Coronary artery (tissue), 2 donors: Measurements from ENCODE around the gene KIF18A.

Experiments
- DNase-seq: peaks from one replicate; pipeline ENCODE4 v3.0.0-alpha.2; 2017; ENCODE audit warnings: low spot score
- H3K27ac ChIP-seq, 2 donors: fragments of 200-600 bp; sonication (generic); one replicate each; pipeline ENCODE4 v1.5.1; 2016 to 2019
- H3K4me3 ChIP-seq: fragments of 200-600 bp; sonication (generic); 2 replicates; pipeline ENCODE4 v1.5.1; 2016; ENCODE audit warnings: mild to moderate bottlenecking, moderate library complexity
- TF ChIP-seq, protein P1 (sequence below): fragments of 200-600 bp; sonication (generic); IDR thresholded peaks from one replicate; pipeline ENCODE4 v1.5.1; 2019; ENCODE audit warnings: antibody characterized with exemption

The KIF18A gene

GRCh38 chr11:28048812-28049211 lies 59.1 kb downstream of the KIF18A start:
- Histone ChIP-seq H3K4me3 (no peak overlapping the region), H3K27ac (no peak overlapping the region)
- TF ChIP-seq, protein P1, sequence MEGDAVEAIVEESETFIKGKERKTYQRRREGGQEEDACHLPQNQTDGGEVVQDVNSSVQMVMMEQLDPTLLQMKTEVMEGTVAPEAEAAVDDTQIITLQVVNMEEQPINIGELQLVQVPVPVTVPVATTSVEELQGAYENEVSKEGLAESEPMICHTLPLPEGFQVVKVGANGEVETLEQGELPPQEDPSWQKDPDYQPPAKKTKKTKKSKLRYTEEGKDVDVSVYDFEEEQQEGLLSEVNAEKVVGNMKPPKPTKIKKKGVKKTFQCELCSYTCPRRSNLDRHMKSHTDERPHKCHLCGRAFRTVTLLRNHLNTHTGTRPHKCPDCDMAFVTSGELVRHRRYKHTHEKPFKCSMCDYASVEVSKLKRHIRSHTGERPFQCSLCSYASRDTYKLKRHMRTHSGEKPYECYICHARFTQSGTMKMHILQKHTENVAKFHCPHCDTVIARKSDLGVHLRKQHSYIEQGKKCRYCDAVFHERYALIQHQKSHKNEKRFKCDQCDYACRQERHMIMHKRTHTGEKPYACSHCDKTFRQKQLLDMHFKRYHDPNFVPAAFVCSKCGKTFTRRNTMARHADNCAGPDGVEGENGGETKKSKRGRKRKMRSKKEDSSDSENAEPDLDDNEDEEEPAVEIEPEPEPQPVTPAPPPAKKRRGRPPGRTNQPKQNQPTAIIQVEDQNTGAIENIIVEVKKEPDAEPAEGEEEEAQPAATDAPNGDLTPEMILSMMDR: no peak
- DNase-seq: no peak

DNA sequence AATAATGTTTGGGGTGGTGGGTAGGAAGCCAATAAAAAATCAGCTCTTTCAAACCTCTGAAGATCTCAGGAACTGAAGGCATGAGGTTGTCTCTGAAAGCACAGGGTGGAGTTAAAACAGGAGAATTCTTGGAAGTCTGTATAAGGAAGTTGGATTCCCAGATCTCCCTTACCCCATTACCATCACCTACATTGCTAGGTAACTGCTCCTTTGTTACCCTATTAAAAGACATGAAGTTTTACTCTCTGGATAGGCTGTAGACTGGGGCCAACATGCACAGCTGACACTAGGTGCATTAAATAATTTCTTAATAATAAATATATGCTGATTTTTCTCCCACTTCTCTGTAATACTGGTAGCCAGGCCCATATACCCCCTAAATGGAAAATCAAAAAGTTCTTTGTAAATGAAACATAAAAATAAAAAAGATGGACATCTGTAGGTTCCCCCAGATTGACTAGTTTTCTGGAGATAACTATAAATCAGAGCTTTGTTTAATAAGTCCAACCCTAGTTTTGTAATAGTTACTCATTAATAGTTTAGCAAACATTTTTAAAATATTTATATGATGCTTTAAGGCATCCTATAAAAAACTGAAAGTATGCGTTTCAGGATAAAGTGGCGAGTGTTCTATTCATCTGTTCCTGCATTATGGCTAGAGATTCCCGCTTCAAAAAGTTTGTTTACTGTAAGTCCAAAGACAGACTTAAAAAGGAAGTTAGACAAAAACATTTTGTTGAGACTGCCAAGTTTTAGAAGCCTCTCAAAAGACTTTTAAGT lies 63.8 kb downstream of the KIF18A start:
- no peak overlapping the region for H3K27ac ChIP-seq
- DNase-seq: no peak

GRCh38 chr11:28040384-28040783 lies 67.6 kb downstream of the KIF18A start:
- Histone ChIP-seq H3K27ac (no peak overlapping the region), H3K4me3 (no peak overlapping the region)
- TF ChIP-seq, protein P1: no peak
- DNase-seq: no peak

More for the DNA sequence above, 63.8 kb downstream of the KIF18A start:
- TF ChIP-seq, protein P1: no peak
- H3K4me3 ChIP-seq: no peak overlapping the region

- H3K27ac ChIP-seq: no peak overlapping the region
- no peak for DNase-seq
- TF ChIP-seq, protein P1: no peak
- no peak overlapping the region for H3K4me3 ChIP-seq
Measured at GRCh38 chr11:28038775-28039174, 69.2 kb downstream of the KIF18A start.

GRCh38 chr11:28026634-28027290 lies 81.2 kb downstream of the KIF18A start:
- Histone ChIP-seq H3K4me3 (no peak overlapping the region), H3K27ac (no peak overlapping the region)
- DNase-seq: no peak
- TF ChIP-seq, protein P1: no peak

DNA sequence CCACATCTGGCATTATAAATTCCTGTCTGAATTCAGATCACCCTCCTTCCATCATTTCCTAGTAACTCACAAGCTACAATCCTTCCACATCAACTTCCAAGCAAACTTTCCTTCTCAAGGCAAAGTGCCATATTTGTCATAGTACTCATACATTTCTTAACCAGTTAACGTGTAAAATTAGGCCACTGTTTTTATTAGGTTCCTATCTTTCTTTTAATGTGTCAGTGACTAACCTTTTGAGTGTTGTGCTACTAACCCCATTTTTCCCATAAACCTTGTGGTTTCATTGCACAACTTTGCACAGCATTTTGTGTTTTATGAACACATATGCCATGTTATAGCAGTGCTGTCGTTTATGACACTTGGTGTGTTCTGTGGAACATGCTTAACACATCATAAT lies 90.1 kb downstream of the KIF18A start:
- DNase-seq: no peak
- TF ChIP-seq, protein P1: no peak
- no peak overlapping the region for H3K27ac ChIP-seq

GRCh38 chr11:28011813-28012212 lies 96.1 kb downstream of the KIF18A start:
- H3K4me3 ChIP-seq: no peak overlapping the region
- no peak overlapping the region for H3K27ac ChIP-seq
- no peak for DNase-seq
- TF ChIP-seq, protein P1: no peak

More for the DNA sequence above, 90.1 kb downstream of the KIF18A start:
- no peak overlapping the region for H3K4me3 ChIP-seq
